ENCODE results near the gene TXN2. TPM values are rescaled to one million over a fixed set of nuclear protein-coding genes. Genes with fewer than 3 reads are reported as not detected.

The TXN2 gene
- total and polyA plus RNA-seq, 2 donors (not counting 1 experiment from before 2014, with no cell fraction given), result 39.6 to 54.6 TPM

DNA sequence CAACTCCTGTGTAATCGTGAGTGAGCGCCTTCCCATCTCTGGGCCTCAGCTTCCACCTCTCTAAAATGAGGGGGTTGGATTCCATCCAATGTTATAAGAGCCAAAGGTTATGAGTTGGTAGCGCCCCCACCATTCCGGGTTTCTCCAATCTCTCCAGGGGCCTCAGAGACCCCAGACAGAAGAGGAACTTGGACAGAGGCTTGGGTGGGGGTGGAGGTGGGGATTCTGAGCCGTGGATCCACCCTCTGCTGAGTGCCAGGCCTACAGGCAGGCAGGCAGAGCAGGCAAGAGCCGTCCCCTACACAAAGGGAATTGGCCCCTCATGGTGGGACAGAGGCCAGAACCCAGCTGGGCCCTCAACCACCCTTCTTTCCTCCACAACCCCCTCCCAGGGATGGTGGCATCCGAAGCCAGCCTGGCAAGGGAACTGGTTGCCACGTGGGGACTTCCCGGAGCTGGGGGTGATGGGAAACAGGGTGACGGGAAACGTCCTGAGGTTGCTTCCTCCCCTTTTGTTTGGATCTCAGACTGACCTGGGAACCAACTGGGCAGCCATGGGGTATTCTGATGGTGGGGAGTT is 31.8 kb downstream of the TXN2 start:
- Histone ChIP-seq H3K4me2 (replicated peaks; ENCODE audit: low read depth, low read length, poor library complexity, severe bottlenecking) (peak overlapping the region; percentile 19), H3K4me1 (ENCODE audit: control insufficient read depth in 2 of 2, insufficient read depth in 2 of 2, low read length in 2 of 2) (peaks cover 66 to 88% of the 10 kb centered on the region in 2 donors), H3K27ac (ENCODE audit: low read length in 2 of 2) (peak overlapping the region in 1 of 2 donors; percentile 85), H4K20me1 (ENCODE audit: control insufficient read depth, insufficient read depth, low read length, poor library complexity, severe bottlenecking) (no peaks in the 10 kb centered on the region), H3K36me3 (replicated peaks in 1 of 2; ENCODE audit: control extremely low read depth in 1 of 2, control insufficient read depth in 1 of 2, extremely low read depth in 1 of 2, insufficient read depth in 2 of 2, low read length in 1 of 2) (no peaks in the 10 kb centered on the region), H3K79me2 (ENCODE audit: control insufficient read depth, insufficient read depth, low read length) (peaks cover 37% of the 10 kb centered on the region), H3K9me3 (ENCODE audit: control extremely low read depth in 1 of 3, control insufficient read depth in 2 of 3, insufficient read depth in 1 of 3, low read length in 2 of 3) (no peaks in the 10 kb centered on the region), H3K27me3 (replicated peaks in 1 of 4; ENCODE audit: control extremely low read depth in 1 of 4, control insufficient read depth in 3 of 4, insufficient read depth in 4 of 4, low read length in 3 of 4) (no peaks in the 10 kb centered on the region), H3K9ac (ENCODE audit: low read length) (no peak overlapping the region), H2AFZ (ENCODE audit: insufficient read depth, low read depth, low read length, poor library complexity, severe bottlenecking) (peak overlapping the region; percentile 28), H3K4me3 (ENCODE audit: control extremely low read depth in 1 of 5, extremely low read depth in 1 of 5, insufficient read depth in 1 of 5, low read depth in 2 of 5, low read length in 4 of 5) (no peak overlapping the region)
- Mint-ChIP-seq H3K9me3 (ENCODE audit: insufficient read depth) (no peaks in the 10 kb centered on the region), H3K4me3 (no peak overlapping the region), H3K27me3 (no peaks in the 10 kb centered on the region), H3K27ac (peak overlapping the region; percentile 82), H3K4me1 (peaks cover 60% of the 10 kb centered on the region)
- intact Hi-C loops (cut with micrococcal nuclease), result no loop called here
- ChIA-PET POLR2A (no interaction called here), CTCF (interaction anchor here (1.2 kb wide), 1 partner anchor 65 kb away, joined by 3 read pairs; no protein-coding TSS in a partner anchor)
- DNase-seq (no peak), ATAC-seq (ENCODE audit: low read depth) (no peak)
- 74% methylated on average over 8 of the region's 11 CpGs for WGBS (ENCODE audit: insufficient coverage)
- TF ChIP-seq, protein P1, sequence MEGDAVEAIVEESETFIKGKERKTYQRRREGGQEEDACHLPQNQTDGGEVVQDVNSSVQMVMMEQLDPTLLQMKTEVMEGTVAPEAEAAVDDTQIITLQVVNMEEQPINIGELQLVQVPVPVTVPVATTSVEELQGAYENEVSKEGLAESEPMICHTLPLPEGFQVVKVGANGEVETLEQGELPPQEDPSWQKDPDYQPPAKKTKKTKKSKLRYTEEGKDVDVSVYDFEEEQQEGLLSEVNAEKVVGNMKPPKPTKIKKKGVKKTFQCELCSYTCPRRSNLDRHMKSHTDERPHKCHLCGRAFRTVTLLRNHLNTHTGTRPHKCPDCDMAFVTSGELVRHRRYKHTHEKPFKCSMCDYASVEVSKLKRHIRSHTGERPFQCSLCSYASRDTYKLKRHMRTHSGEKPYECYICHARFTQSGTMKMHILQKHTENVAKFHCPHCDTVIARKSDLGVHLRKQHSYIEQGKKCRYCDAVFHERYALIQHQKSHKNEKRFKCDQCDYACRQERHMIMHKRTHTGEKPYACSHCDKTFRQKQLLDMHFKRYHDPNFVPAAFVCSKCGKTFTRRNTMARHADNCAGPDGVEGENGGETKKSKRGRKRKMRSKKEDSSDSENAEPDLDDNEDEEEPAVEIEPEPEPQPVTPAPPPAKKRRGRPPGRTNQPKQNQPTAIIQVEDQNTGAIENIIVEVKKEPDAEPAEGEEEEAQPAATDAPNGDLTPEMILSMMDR (IDR thresholded peaks at IDR 0.05), result no peak
- TF ChIP-seq EZH2 (IDR thresholded peaks at IDR 0.05; ENCODE audit: borderline replicate concordance, insufficient read depth, low read depth, low read length, poor library complexity, severe bottlenecking), result no peak

- Mint-ChIP-seq H3K4me1 (peaks cover 63% of the 10 kb centered on the region), H3K4me3 (no peak overlapping the region)
- POLR2A ChIA-PET, result interaction anchor here (0.6 to 1.0 kb wide), 3 partner anchors 10 to 63 kb away, joined by 3 to 5 read pairs (median 4); no protein-coding TSS in a partner anchor
Measured at GRCh38 chr22:36447632-36448031, 33.8 kb downstream of the TXN2 start.

More at GRCh38 chr22:36447632-36448031, 33.8 kb downstream of the TXN2 start:
- ATAC-seq (ENCODE audit: low read depth), result no peak
- Histone ChIP-seq H3K79me2 (ENCODE audit: control insufficient read depth, insufficient read depth, low read length) (peaks cover 32% of the 10 kb centered on the region), H3K9ac (ENCODE audit: low read length) (no peak overlapping the region), H2AFZ (ENCODE audit: insufficient read depth, low read depth, low read length, poor library complexity, severe bottlenecking) (no peak overlapping the region), H3K4me2 (replicated peaks; ENCODE audit: low read depth, low read length, poor library complexity, severe bottlenecking) (peak overlapping the region; percentile 8), H3K9me3 (ENCODE audit: control extremely low read depth in 1 of 3, control insufficient read depth in 2 of 3, insufficient read depth in 1 of 3, low read length in 2 of 3) (no peaks in the 10 kb centered on the region), H4K20me1 (ENCODE audit: control insufficient read depth, insufficient read depth, low read length, poor library complexity, severe bottlenecking) (no peaks in the 10 kb centered on the region), H3K4me1 (ENCODE audit: control insufficient read depth in 2 of 2, insufficient read depth in 2 of 2, low read length in 2 of 2) (peaks cover 64 to 85% of the 10 kb centered on the region in 2 donors), H3K36me3 (replicated peaks in 1 of 2; ENCODE audit: control extremely low read depth in 1 of 2, control insufficient read depth in 1 of 2, extremely low read depth in 1 of 2, insufficient read depth in 2 of 2, low read length in 1 of 2) (no peaks in the 10 kb centered on the region), H3K27ac (ENCODE audit: low read length in 2 of 2) (no peak overlapping the region), H3K4me3 (ENCODE audit: control extremely low read depth in 1 of 5, extremely low read depth in 1 of 5, insufficient read depth in 1 of 5, low read depth in 2 of 5, low read length in 4 of 5) (no peak overlapping the region), H3K27me3 (replicated peaks in 1 of 4; ENCODE audit: control extremely low read depth in 1 of 4, control insufficient read depth in 3 of 4, insufficient read depth in 4 of 4, low read length in 3 of 4) (no peaks in the 10 kb centered on the region)
- TF ChIP-seq, protein P1 (IDR thresholded peaks at IDR 0.05), result no peak
- DNase-seq, result no peak
- 86% methylated on average over 2 of the region's 2 CpGs for WGBS (ENCODE audit: insufficient coverage)
- Mint-ChIP-seq H3K27ac (peak overlapping the region; percentile 41), H3K27me3 (no peaks in the 10 kb centered on the region), H3K9me3 (ENCODE audit: insufficient read depth) (no peaks in the 10 kb centered on the region)
- CTCF ChIA-PET, result interaction anchor here (0.7 to 0.8 kb wide), 2 partner anchors 18 to 36 kb away, joined by 5 read pairs; no protein-coding TSS in a partner anchor
- intact Hi-C loops (cut with micrococcal nuclease), result no loop called here

Data from B cell (primary cell).